ENCODE results near the gene TCEAL2.
"Not testable (repeated sequence)": the region's sequence is repeated elsewhere in the genome, so short reads cannot be mapped to it uniquely, and the experiment has no call there.

The TCEAL2 gene

DNA sequence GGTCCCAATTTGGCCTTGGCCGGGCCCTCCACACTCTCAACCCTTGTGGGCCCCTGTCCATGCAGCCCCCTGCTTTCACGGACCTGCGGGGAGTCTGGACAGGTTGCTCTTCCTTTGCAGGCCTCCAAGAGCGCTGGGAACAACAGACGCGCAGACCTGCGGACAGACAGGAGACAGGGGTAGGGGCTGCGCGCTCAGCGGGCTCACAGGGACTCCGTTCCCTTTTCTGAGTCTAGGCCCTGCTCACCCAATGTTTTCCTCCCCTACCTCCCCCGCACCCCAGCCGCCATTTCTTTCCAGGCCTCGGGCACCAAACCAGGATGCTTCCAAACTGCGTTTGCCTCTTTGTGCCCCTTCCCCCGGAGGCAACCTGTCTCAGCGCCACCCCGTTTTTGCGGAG is 16.2 kb downstream of the TCEAL2 start:
- H3K36me3 ChIP-seq (ENCODE audit: insufficient read depth, low read length); H3K4me1 ChIP-seq (ENCODE audit: control insufficient read depth, insufficient read depth, low read length, unreplicated experiment); H3K4me3 ChIP-seq (ENCODE audit: low read depth, low read length); H2AFZ ChIP-seq (ENCODE audit: low read length, unreplicated experiment); H3K27ac ChIP-seq (ENCODE audit: low read depth, low read length); H3K27me3 ChIP-seq (ENCODE audit: insufficient read depth, low read length); H3K79me2 ChIP-seq (ENCODE audit: control insufficient read depth, insufficient read depth, low read length, unreplicated experiment): not testable (repeated sequence)

- H3K27ac ChIP-seq (ENCODE audit: low read depth, low read length); H2AFZ ChIP-seq (ENCODE audit: low read length, unreplicated experiment); H3K4me1 ChIP-seq (ENCODE audit: control insufficient read depth, insufficient read depth, low read length, unreplicated experiment); H3K36me3 ChIP-seq (ENCODE audit: insufficient read depth, low read length); H3K79me2 ChIP-seq (ENCODE audit: control insufficient read depth, insufficient read depth, low read length, unreplicated experiment); H3K27me3 ChIP-seq (ENCODE audit: insufficient read depth, low read length); H3K4me3 ChIP-seq (ENCODE audit: low read depth, low read length): not testable (repeated sequence)
Observed at GRCh38 chrX:102142274-102142673, 16.8 kb downstream of the TCEAL2 start, which contains the start of gene TCEAL6. Gene TCEAL6, minus strand, starts transcription at chrX:102142481.

DNA sequence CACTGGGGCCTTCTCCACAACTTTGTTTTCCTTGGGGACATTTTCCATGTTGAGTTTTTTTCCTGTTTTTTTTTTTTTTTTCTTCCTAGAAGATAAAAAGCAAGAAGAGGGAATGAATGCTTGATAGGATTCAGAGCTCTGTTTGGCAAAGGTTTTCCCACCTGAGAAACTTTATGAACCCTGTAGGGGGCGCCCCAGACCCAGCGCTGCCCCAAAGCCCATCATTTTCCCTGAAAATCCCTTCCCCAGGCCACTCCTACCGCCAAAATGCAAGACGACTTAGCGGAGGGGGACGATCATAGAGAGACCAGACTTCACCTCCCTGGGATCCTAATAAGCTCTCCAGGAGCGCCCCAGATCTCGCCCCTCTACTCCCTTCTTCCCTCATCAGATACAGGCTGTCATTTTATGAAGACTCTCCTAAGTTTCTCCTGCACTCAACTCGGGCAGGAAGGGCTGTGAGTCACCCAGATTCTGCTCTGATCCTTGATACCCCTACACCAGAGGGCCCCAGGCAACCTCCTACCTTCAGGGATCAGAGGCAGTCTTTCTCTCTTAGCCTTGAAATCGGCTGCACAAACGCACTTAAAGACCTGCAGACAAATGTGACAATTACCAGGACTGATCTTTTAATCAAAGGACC is 28.9 kb downstream of the TCEAL2 start:
- Histone ChIP-seq H3K79me2 (ENCODE audit: control insufficient read depth, insufficient read depth, low read length, unreplicated experiment) (no peaks in the 10 kb centered on the region), H3K27me3 (ENCODE audit: insufficient read depth, low read length) (peaks cover 4% of the 10 kb centered on the region; the same call in 1 of the 2 replicates), H3K4me1 (ENCODE audit: control insufficient read depth, insufficient read depth, low read length, unreplicated experiment) (no peaks in the 10 kb centered on the region), H3K36me3 (ENCODE audit: insufficient read depth, low read length) (no peaks in the 10 kb centered on the region), H3K4me3 (ENCODE audit: low read depth, low read length) (no peak overlapping the region), H3K27ac (ENCODE audit: low read depth, low read length) (no peak overlapping the region), H2AFZ (ENCODE audit: low read length, unreplicated experiment) (no peak overlapping the region)

- no peak overlapping the region for H2AFZ ChIP-seq (ENCODE audit: low read length, unreplicated experiment)
- no peaks in the 10 kb centered on the region for H3K36me3 ChIP-seq (ENCODE audit: insufficient read depth, low read length)
- no peaks in the 10 kb centered on the region for H3K79me2 ChIP-seq (ENCODE audit: control insufficient read depth, insufficient read depth, low read length, unreplicated experiment)
- no peak overlapping the region for H3K27ac ChIP-seq (ENCODE audit: low read depth, low read length)
- H3K4me3 ChIP-seq (ENCODE audit: low read depth, low read length) = no peak overlapping the region
- H3K27me3 ChIP-seq (ENCODE audit: insufficient read depth, low read length) = peaks cover 4% of the 10 kb centered on the region; the same call in 1 of the 2 replicates
- no peaks in the 10 kb centered on the region for H3K4me1 ChIP-seq (ENCODE audit: control insufficient read depth, insufficient read depth, low read length, unreplicated experiment)
Observed at GRCh38 chrX:102154900-102155805, 29.7 kb downstream of the TCEAL2 start.

GRCh38 chrX:102155806-102156179 is 30.3 kb downstream of the TCEAL2 start, which contains the start of gene BEX5:
Gene BEX5, minus strand, starts transcription at chrX:102155977. Its CDS starts 1,712 bp downstream, at chrX:102154265.
- Histone ChIP-seq H3K27ac (ENCODE audit: low read depth, low read length) (no peak within 1 kb of the TSS), H3K4me3 (ENCODE audit: low read depth, low read length) (no peak within 1 kb of the TSS), H2AFZ (ENCODE audit: low read length, unreplicated experiment) (no peak within 1 kb of the TSS), H3K36me3 (ENCODE audit: insufficient read depth, low read length) (no peaks in the 10 kb centered on the region), H3K27me3 (ENCODE audit: insufficient read depth, low read length) (peaks cover 4% of the 10 kb centered on the region; the same call in 1 of the 2 replicates), H3K4me1 (ENCODE audit: control insufficient read depth, insufficient read depth, low read length, unreplicated experiment) (no peaks in the 10 kb centered on the region), H3K79me2 (ENCODE audit: control insufficient read depth, insufficient read depth, low read length, unreplicated experiment) (no peaks in the 10 kb centered on the region)
